ENCODE data around the gene CDC6. TPM values are rescaled to one million over a fixed set of nuclear protein-coding genes. Genes with fewer than 3 reads are reported as not detected.
A peak's percentile ranks its signal among the peaks of the same experiment; 100 is the strongest.

CDC6 gene
- total RNA-seq, 1 experiment from 2014 or later = 96.8 TPM

GRCh38 chr17:40243761-40244160 is 43.9 kb upstream of the CDC6 start:
- intact Hi-C loops (cut with micrococcal nuclease) = no loop called here
- CTCF ChIA-PET = interaction anchor here (0.6 to 1.6 kb wide), 3 partner anchors 42 to 111 kb away, joined by 3 to 4 read pairs (median 3); no protein-coding TSS in a partner anchor
- BruUV-seq (replicated peaks) = no TSS peak

GRCh38 chr17:40244255-40244654 is 43.4 kb upstream of the CDC6 start:
- no peak overlapping the region for H3K4me3 Mint-ChIP-seq (ENCODE audit: unreplicated experiment)
- BruUV-seq (replicated peaks) = no TSS peak
- no peak for TF ChIP-seq CTCF (IDR thresholded peaks at IDR 0.05; ENCODE audit: unreplicated experiment)
- H3K9me3 Mint-ChIP-seq (ENCODE audit: unreplicated experiment) = no peaks in the 10 kb centered on the region
- intact Hi-C loops (cut with micrococcal nuclease) = no loop called here
- CTCF ChIA-PET = interaction anchor here (1.2 to 1.6 kb wide), 3 partner anchors 26 to 52 kb away, joined by 3 to 4 read pairs (median 3); no protein-coding TSS in a partner anchor
- peaks cover 14% of the 10 kb centered on the region for H3K4me1 Mint-ChIP-seq (ENCODE audit: insufficient read depth, unreplicated experiment)
- POLR2A ChIA-PET = interaction anchor here (0.8 kb wide), 1 partner anchor 26 kb away, joined by 3 read pairs; no protein-coding TSS in a partner anchor
- H3K27ac Mint-ChIP-seq (ENCODE audit: low read depth, unreplicated experiment) = no peak overlapping the region
- no peak for DNase-seq (ENCODE audit: unreplicated experiment)
- no peaks in the 10 kb centered on the region for H3K27me3 Mint-ChIP-seq (ENCODE audit: insufficient read depth, unreplicated experiment)
- peaks cover 8% of the 10 kb centered on the region for H3K36me3 Mint-ChIP-seq (ENCODE audit: insufficient read depth, unreplicated experiment)

More at GRCh38 chr17:40243761-40244160, 43.9 kb upstream of the CDC6 start:
- POLR2A ChIA-PET = interaction anchor here (0.5 to 0.8 kb wide), 2 partner anchors 16 to 25 kb away, joined by 3 read pairs; no protein-coding TSS in a partner anchor
- no peaks in the 10 kb centered on the region for H3K9me3 Mint-ChIP-seq (ENCODE audit: unreplicated experiment)
- H3K36me3 Mint-ChIP-seq (ENCODE audit: insufficient read depth, unreplicated experiment) = peaks cover 8% of the 10 kb centered on the region
- DNase-seq (ENCODE audit: unreplicated experiment) = no peak
- H3K4me1 Mint-ChIP-seq (ENCODE audit: insufficient read depth, unreplicated experiment) = peaks cover 14% of the 10 kb centered on the region
- no peak overlapping the region for H3K27ac Mint-ChIP-seq (ENCODE audit: low read depth, unreplicated experiment)
- no peaks in the 10 kb centered on the region for H3K27me3 Mint-ChIP-seq (ENCODE audit: insufficient read depth, unreplicated experiment)
- no peak for TF ChIP-seq CTCF (IDR thresholded peaks at IDR 0.05; ENCODE audit: unreplicated experiment)
- H3K4me3 Mint-ChIP-seq (ENCODE audit: unreplicated experiment) = no peak overlapping the region

GRCh38 chr17:40247926-40248495 is 39.7 kb upstream of the CDC6 start:
- ChIA-PET POLR2A (interaction anchor here (0.6 to 1.3 kb wide), 3 partner anchors 16 to 1441 kb away, joined by 3 read pairs; partner anchors contain the start of gene EIF1), CTCF (no interaction called here)
- BruUV-seq (replicated peaks) = no TSS peak
- DNase-seq (ENCODE audit: unreplicated experiment) = peak; percentile 13
- no peak overlapping the region for H3K27ac Mint-ChIP-seq (ENCODE audit: low read depth, unreplicated experiment)
- intact Hi-C loops (cut with micrococcal nuclease) = no loop called here
- no peaks in the 10 kb centered on the region for H3K27me3 Mint-ChIP-seq (ENCODE audit: insufficient read depth, unreplicated experiment)
- H3K4me3 Mint-ChIP-seq (ENCODE audit: unreplicated experiment) = no peak overlapping the region
- peaks cover 8% of the 10 kb centered on the region for H3K36me3 Mint-ChIP-seq (ENCODE audit: insufficient read depth, unreplicated experiment)
- H3K9me3 Mint-ChIP-seq (ENCODE audit: unreplicated experiment) = no peaks in the 10 kb centered on the region
- TF ChIP-seq CTCF (IDR thresholded peaks at IDR 0.05; ENCODE audit: unreplicated experiment) = no peak
- peaks cover 17% of the 10 kb centered on the region for H3K4me1 Mint-ChIP-seq (ENCODE audit: insufficient read depth, unreplicated experiment)

GRCh38 chr17:40248507-40248906 is 39.2 kb upstream of the CDC6 start:
- TF ChIP-seq CTCF (IDR thresholded peaks at IDR 0.05; ENCODE audit: unreplicated experiment) = no peak
- ChIA-PET POLR2A (interaction anchor here (0.6 to 1.8 kb wide), 5 partner anchors 17 to 1440 kb away, joined by 3 to 5 read pairs (median 3); partner anchors contain the start of gene EIF1), CTCF (no interaction called here)
- Mint-ChIP-seq H3K9me3 (ENCODE audit: unreplicated experiment) (no peaks in the 10 kb centered on the region), H3K4me3 (ENCODE audit: unreplicated experiment) (no peak overlapping the region), H3K36me3 (ENCODE audit: insufficient read depth, unreplicated experiment) (peaks cover 8% of the 10 kb centered on the region), H3K4me1 (ENCODE audit: insufficient read depth, unreplicated experiment) (peaks cover 17% of the 10 kb centered on the region), H3K27me3 (ENCODE audit: insufficient read depth, unreplicated experiment) (no peaks in the 10 kb centered on the region), H3K27ac (ENCODE audit: low read depth, unreplicated experiment) (no peak overlapping the region)
- intact Hi-C loops (cut with micrococcal nuclease) = no loop called here
- no peak for DNase-seq (ENCODE audit: unreplicated experiment)
- no TSS peak for BruUV-seq (replicated peaks)

All from MCF 10A (cell line).